H1 (cell line): Measurements from ENCODE around the gene DCLK1. TPM values are rescaled to one million over a fixed set of nuclear protein-coding genes. Genes with fewer than 3 reads are reported as not detected.
A peak's percentile ranks its signal among the peaks of the same experiment; 100 is the strongest.

Experiments used
- CTCF ChIA-PET: fragments of 300-600 bp; sonication (Branson Sonifier 250); formaldehyde crosslinking; loops from one replicate; lab custom pipeline; 2021; ENCODE audit not compliant: partially characterized antibody; lab: Charles Lee
- POLR2A ChIA-PET: fragments of 300-600 bp; sonication (Branson Sonifier 250); formaldehyde crosslinking; loops from one replicate; lab custom pipeline; 2021; ENCODE audit warnings: inconsistent platforms; ENCODE audit not compliant: partially characterized antibody; lab: Charles Lee
- DNase-seq, 2 experiments: peaks; one replicate each; pipeline versions ENCODE4 v3.0.0 to v3.0.0-alpha.2; 2010 to 2022; ENCODE audit warnings: low spot score in 2 of 2, low read depth in 1 of 2, mixed read lengths in 1 of 2
- FAIRE-seq: peaks from 2 replicates; lab custom pipeline; 2011; peaks lifted over from hg19 to GRCh38; lab: Jason Lieb, UNC
- H2AFZ ChIP-seq: 2 replicates; pipeline ENCODE4 v1.8.1; 2012; ENCODE audit warnings: low read length, inconsistent platforms
- H2AK5ac ChIP-seq: 2 replicates; pipeline ENCODE4 v1.6.1; 2013; ENCODE audit warnings: low read depth, low read length
- H2BK120ac ChIP-seq: replicated peaks from 2 replicates; pipeline ENCODE3; 2013; ENCODE audit warnings: low read depth, low read length, inconsistent platforms
- H2BK12ac ChIP-seq: 2 replicates; pipeline ENCODE4 v1.6.1; 2013; ENCODE audit warnings: low read depth, low read length
- H2BK15ac ChIP-seq: 2 replicates; pipeline ENCODE4 v1.6.1; 2013; ENCODE audit warnings: low read length
- H2BK20ac ChIP-seq: 2 replicates; pipeline ENCODE4 v1.6.1; 2013; ENCODE audit warnings: low read length
- H2BK5ac ChIP-seq: 2 replicates; pipeline ENCODE4 v1.6.1; 2013; ENCODE audit warnings: low read depth, low read length
- H3K14ac ChIP-seq: 2 replicates; pipeline ENCODE4 v1.6.1; 2013; ENCODE audit warnings: inconsistent platforms; ENCODE audit not compliant: insufficient read length
- H3K18ac ChIP-seq: 2 replicates; pipeline ENCODE4 v1.6.1; 2013; ENCODE audit warnings: low read length; ENCODE audit errors: extremely low read depth
- H3K23ac ChIP-seq: 2 replicates; pipeline ENCODE4 v1.6.1; 2013; ENCODE audit warnings: inconsistent platforms; ENCODE audit not compliant: insufficient read length
- H3K23me2 ChIP-seq: 2 replicates; pipeline ENCODE4 v1.6.1; 2013; ENCODE audit warnings: low read depth, low read length
- H3K27ac ChIP-seq: 2 replicates; pipeline ENCODE4 v1.6.1; 2011; ENCODE audit warnings: low read depth, low read length, inconsistent platforms
- H3K27me3 ChIP-seq, 4 experiments: replicated peaks in 1 of 4; 1 replicate in 1 of 4; 2 replicates in 3 of 4; pipeline versions ENCODE4 v1.6.1 to v1.8.1; 2011 to 2013; ENCODE audit warnings: low read length in 3 of 4, mild to moderate bottlenecking in 3 of 4, inconsistent platforms in 2 of 4, mixed read lengths in 2 of 4, moderate library complexity in 1 of 4; ENCODE audit not compliant: control insufficient read depth in 3 of 4, insufficient read depth in 3 of 4; ENCODE audit errors: extremely low read depth in 1 of 4
- H3K36me3 ChIP-seq, 4 experiments: 2 replicates each; pipeline versions ENCODE4 v1.6.1 to v1.8.1; 2011 to 2013; ENCODE audit warnings: mild to moderate bottlenecking in 4 of 4, low read length in 3 of 4, moderate library complexity in 2 of 4, control low read depth in 1 of 4, inconsistent platforms in 1 of 4; ENCODE audit not compliant: insufficient read depth in 4 of 4, control insufficient read depth in 2 of 4
- H3K4ac ChIP-seq: replicated peaks from 2 replicates; pipeline ENCODE3; 2013; ENCODE audit warnings: low read length, low read depth, mixed read lengths, inconsistent platforms; ENCODE audit not compliant: insufficient read length
- H3K4me1 ChIP-seq, 4 experiments: replicated peaks in 1 of 4; 1 replicate in 1 of 4; 2 replicates in 3 of 4; pipeline versions ENCODE4 v1.6.1 to v1.8.1; 2011 to 2013; ENCODE audit warnings: low read length in 3 of 4, inconsistent platforms in 2 of 4, mixed read lengths in 1 of 4; ENCODE audit not compliant: insufficient read depth in 4 of 4, control insufficient read depth in 3 of 4
- H3K4me2 ChIP-seq, 2 experiments: 2 replicates each; pipeline versions ENCODE4 v1.6.1 to v1.8.1; 2011 to 2013; ENCODE audit warnings: low read depth in 2 of 2, low read length in 2 of 2, control low read depth in 1 of 2, inconsistent platforms in 1 of 2, mild to moderate bottlenecking in 1 of 2; ENCODE audit not compliant: insufficient read depth in 1 of 2
- H3K4me3 ChIP-seq, 4 experiments: fragments of 200-600, 300-600 bp in 1 of 4; sonication (generic), shearing (Covaris generic), sonication (Bioruptor Twin) in 1 of 4; 2 replicates each; pipeline versions ENCODE4 v1.5.1 to v1.8.1; 2011 to 2016; ENCODE audit warnings: low read length in 4 of 4, low read depth in 3 of 4, control low read depth in 2 of 4, inconsistent platforms in 2 of 4, mild to moderate bottlenecking in 2 of 4, mixed read lengths in 1 of 4, moderate library complexity in 1 of 4; ENCODE audit not compliant: insufficient read depth in 2 of 4; ENCODE audit errors: extremely low read depth in 1 of 4
- H3K56ac ChIP-seq: replicated peaks from 2 replicates; pipeline ENCODE3; 2013; ENCODE audit warnings: low read depth, mild to moderate bottlenecking, mixed read lengths, low read length, inconsistent platforms; ENCODE audit not compliant: insufficient read length
- H3K79me1 ChIP-seq: 2 replicates; pipeline ENCODE4 v1.6.1; 2013; ENCODE audit warnings: low read depth, low read length, control low read depth
- H3K79me2 ChIP-seq, 2 experiments: 2 replicates each; pipeline versions ENCODE4 v1.6.1 to v1.8.1; 2012 to 2013; ENCODE audit warnings: low read length in 2 of 2, mild to moderate bottlenecking in 2 of 2, inconsistent platforms in 1 of 2; ENCODE audit not compliant: insufficient read depth in 2 of 2, control insufficient read depth in 1 of 2
- H3K9ac ChIP-seq, 4 experiments: replicated peaks in 1 of 4; 1 replicate in 1 of 4; 2 replicates in 3 of 4; pipeline versions ENCODE4 v1.6.1 to v1.8.1; 2011 to 2013; ENCODE audit warnings: low read depth in 3 of 4, low read length in 3 of 4, control low read depth in 2 of 4, mild to moderate bottlenecking in 2 of 4, moderate library complexity in 2 of 4, inconsistent platforms in 1 of 4; ENCODE audit errors: extremely low read depth in 1 of 4
- H3K9me3 ChIP-seq, 2 experiments: 2 replicates each; pipeline versions ENCODE4 v1.6.1 to v1.8.1; 2012 to 2013; ENCODE audit warnings: mild to moderate bottlenecking in 2 of 2, moderate library complexity in 2 of 2, control low read depth in 1 of 2, inconsistent platforms in 1 of 2, low read depth in 1 of 2, low read length in 1 of 2, mixed read lengths in 1 of 2; ENCODE audit not compliant: insufficient read depth in 2 of 2
- H4K20me1 ChIP-seq, 2 experiments: replicated peaks in 1 of 2; 2 replicates each; pipeline versions ENCODE3 to v1.8.1; 2011 to 2013; ENCODE audit warnings: inconsistent platforms in 2 of 2, low read length in 2 of 2, mild to moderate bottlenecking in 1 of 2; ENCODE audit not compliant: insufficient read depth in 2 of 2, control insufficient read depth in 1 of 2
- H4K5ac ChIP-seq: 2 replicates; pipeline ENCODE4 v1.6.1; 2013; ENCODE audit warnings: low read length, low read depth, mixed read lengths, inconsistent platforms; ENCODE audit not compliant: insufficient read length
- H4K8ac ChIP-seq: 2 replicates; pipeline ENCODE4 v1.8.0; 2013; ENCODE audit warnings: mild to moderate bottlenecking, moderate library complexity, low read length, inconsistent platforms; ENCODE audit not compliant: insufficient read depth; ENCODE audit errors: extremely low read depth
- H4K91ac ChIP-seq: replicated peaks from 2 replicates; pipeline ENCODE3; 2013; ENCODE audit warnings: low read length, mixed read lengths, inconsistent platforms; ENCODE audit not compliant: insufficient read length
- BACH1 ChIP-seq: IDR thresholded peaks from 2 replicates; pipeline ENCODE4 v1.6.1; 2012; ENCODE audit warnings: low read length, improper control_type of control experiment
- CBX8 ChIP-seq: fragments of 300-800, 300-1000 bp; sonication (generic); IDR thresholded peaks from 2 replicates; pipeline ENCODE4 v1.7.1; 2016; ENCODE audit warnings: low read depth, low read length, borderline replicate concordance
- CEBPB ChIP-seq: IDR thresholded peaks from 2 replicates; pipeline ENCODE4 v1.6.1; 2012; ENCODE audit warnings: low read depth, low read length
- HDAC2 ChIP-seq, 2 experiments: fragments of 300-600 bp in 1 of 2; sonication (generic) in 1 of 2; IDR thresholded peaks; 2 replicates each; pipeline ENCODE4 v1.6.1; 2011 to 2012; ENCODE audit warnings: low read depth in 2 of 2, low read length in 2 of 2, mild to moderate bottlenecking in 2 of 2, moderate library complexity in 2 of 2, borderline replicate concordance in 1 of 2, inconsistent platforms in 1 of 2
- HDAC6 ChIP-seq: IDR thresholded peaks from one replicate; pipeline ENCODE4 v1.7.1; 2012; ENCODE audit warnings: low read depth, mild to moderate bottlenecking, inconsistent platforms, low read length, moderate library complexity
- RNF2 ChIP-seq: fragments of 200-900, 300-1000 bp; sonication (generic); IDR thresholded peaks from 2 replicates; pipeline ENCODE4 v1.7.1; 2016; ENCODE audit warnings: borderline replicate concordance, low read depth, mild to moderate bottlenecking, antibody characterized with exemption, low read length; ENCODE audit not compliant: poor library complexity, severe bottlenecking; ENCODE audit errors: missing control alignments
- SP2 ChIP-seq: IDR thresholded peaks from 2 replicates; pipeline ENCODE4 v1.6.1; 2012; ENCODE audit warnings: mild to moderate bottlenecking, low read length, inconsistent platforms
- SP4 ChIP-seq: IDR thresholded peaks from 2 replicates; pipeline ENCODE4 v1.6.1; 2012; ENCODE audit warnings: low read length, inconsistent platforms
- ZNF274 ChIP-seq: IDR thresholded peaks from 2 replicates; pipeline ENCODE4 v1.7.0; 2012; ENCODE audit warnings: low read length, borderline replicate concordance; ENCODE audit errors: extremely low read depth
- WGBS, 2 experiments: shearing (Covaris generic) in 1 of 2; methylation state at CpG; one replicate each; pipeline versions ENCODE4 v1.1.6 to v1.1.7; 2013 to 2015; ENCODE audit warnings: low lambda C conversion rate in 2 of 2, mixed read lengths in 2 of 2, inconsistent platforms in 1 of 2, low coverage in 1 of 2, missing lambda C conversion rate in 1 of 2; ENCODE audit not compliant: insufficient replicate concordance in 2 of 2, insufficient coverage in 1 of 2, insufficient read length in 1 of 2; ENCODE audit errors: extremely low coverage in 1 of 2, missing lambda C conversion rate in 1 of 2; 5-methylcytosine and 5-hydroxymethylcytosine counted together
- polyA plus RNA-seq, 7 experiments: library from polyadenylated mRNA; depleted of rRNA in 3 of 7; stranded (reverse) in 5 of 7; unstranded in 2 of 7; fragments of >200 nt in 5 of 7; fragments of 200-250 nt in 2 of 7; gene quantifications; 1 replicate in 5 of 7; 2 replicates in 1 of 7; 4 replicates in 1 of 7; pipeline versions ENCODE4 v1.2.1 to v1.2.3, GENCODE V29; 2011 to 2013; ENCODE audit warnings: missing spikeins in 2 of 7, mixed read lengths in 2 of 7
- total RNA-seq: library from RNA; stranded (reverse); fragmentation: NEBNext Ultra II Directional; extraction: Animal tissue kit (Norgen Biotek cat#: 25700); gene quantifications from 2 replicates; pipeline ENCODE4 v1.2.1, GENCODE V29; 2021

The DCLK1 gene
- total and polyA plus RNA-seq, 2 of the 8 experiments (the other 6 are each of a cell fraction or from before 2014, with no cell fraction given) = 22.8 to 41.0 TPM

- Histone ChIP-seq H2BK15ac (no peak overlapping the region), H3K27ac (no peak overlapping the region)
Measured at GRCh38 chr13:35927567-35928021, 203.6 kb downstream of the DCLK1 start.

More at GRCh38 chr13:35927567-35928021, 203.6 kb downstream of the DCLK1 start:
- 84% methylated on average over 4 of the region's 4 CpGs; no CpG with 5 or more reads in 1 of the 2 experiments for WGBS, 2 experiments
- Histone ChIP-seq H3K4me3 (no peak overlapping the region), H2BK5ac (no peak overlapping the region), H3K36me3 (no peaks in the 10 kb centered on the region; a peak in 2 of 8 replicates), H4K5ac (no peak overlapping the region), H3K23ac (no peak overlapping the region), H2AFZ (no peak overlapping the region), H3K4me1 (no peaks in the 10 kb centered on the region; a peak in 1 of 7 replicates), H3K79me1 (no peaks in the 10 kb centered on the region), H3K9ac (no peak overlapping the region), H3K56ac (no peak overlapping the region), H2BK120ac (no peak overlapping the region), H2BK12ac (no peak overlapping the region), H4K8ac (no peak overlapping the region), H3K79me2 (no peaks in the 10 kb centered on the region), H2BK20ac (peak overlapping the region; percentile 52; the same call in 1 of the 2 replicates), H3K27me3 (no peaks in the 10 kb centered on the region), H3K14ac (no peak overlapping the region), H3K4ac (no peak overlapping the region), H4K20me1 (no peaks in the 10 kb centered on the region), H3K23me2 (no peaks in the 10 kb centered on the region), H3K9me3 (0 out of 4 replicates have a peak, but pooled peaks cover 0 to 3% of the 10 kb centered on the region in 2 experiments), H2AK5ac (no peak overlapping the region), H3K18ac (no peak overlapping the region), H3K4me2 (no peak overlapping the region), H4K91ac (no peak overlapping the region)
- CTCF ChIA-PET = interaction anchor here (0.6 to 2.1 kb wide), 4 partner anchors 26 to 106 kb away, joined by 3 to 6 read pairs (median 4); no protein-coding TSS in a partner anchor
- FAIRE-seq (no peak), DNase-seq (no peak)
- TF ChIP-seq CEBPB = no peak
- no peak for TF ChIP-seq SP2
- no peak for TF ChIP-seq BACH1
- TF ChIP-seq HDAC2 (IDR thresholded peaks at IDR 0.05; ENCODE audit: borderline replicate concordance in 1 of 2, low read depth in 2 of 2, low read length in 2 of 2) = no peak
- no peak for TF ChIP-seq HDAC6
- TF ChIP-seq ZNF274 = no peak
- no peak for TF ChIP-seq CBX8
- TF ChIP-seq RNF2 = no peak
- no peak for TF ChIP-seq SP4
- POLR2A ChIA-PET = no interaction called here
